Superior temporal gyrus (tissue), 1 donor: ENCODE results near the gene COL2A1.

Source experiments
- DNase-seq: peaks from one replicate; pipeline ENCODE4 v3.0.0-alpha.2; 2016; ENCODE audit errors: extremely low spot score

Gene COL2A1

GRCh38 chr12:48004053-48004941 is at the start of gene COL2A1:
TSS of gene COL2A1 (minus strand) at chr12:48004476. CDS start at chr12:48004321, 155 bp downstream.
- no peak for DNase-seq

GRCh38 chr12:48053883-48054282 is 49.6 kb upstream of the COL2A1 start:
- no peak for DNase-seq

GRCh38 chr12:48053122-48053521 is 48.8 kb upstream of the COL2A1 start:
- no peak for DNase-seq

- DNase-seq: no peak
Measured at GRCh38 chr12:48051681-48052080, 47.4 kb upstream of the COL2A1 start.

GRCh38 chr12:48050174-48050573 is 45.9 kb upstream of the COL2A1 start:
- DNase-seq: no peak

- no peak for DNase-seq
Measured at GRCh38 chr12:48045965-48046518, 41.8 kb upstream of the COL2A1 start.

- no peak for DNase-seq
Measured at GRCh38 chr12:48045061-48045846, 41.0 kb upstream of the COL2A1 start.

- no peak for DNase-seq
Measured at GRCh38 chr12:48044396-48044795, 40.1 kb upstream of the COL2A1 start.

- DNase-seq: no peak
Measured at GRCh38 chr12:48043771-48044170, 39.5 kb upstream of the COL2A1 start.

- DNase-seq: no peak
Measured at GRCh38 chr12:48041591-48042423, 37.5 kb upstream of the COL2A1 start.

- no peak for DNase-seq
Measured at GRCh38 chr12:48040354-48040753, 36.1 kb upstream of the COL2A1 start.

GRCh38 chr12:48039151-48039550 is 34.9 kb upstream of the COL2A1 start:
- no peak for DNase-seq

- DNase-seq: no peak
Measured at GRCh38 chr12:48038085-48038484, 33.8 kb upstream of the COL2A1 start.

- DNase-seq: no peak
Measured at GRCh38 chr12:48037267-48037915, 33.1 kb upstream of the COL2A1 start.

- DNase-seq: no peak
Measured at GRCh38 chr12:48036818-48037217, 32.5 kb upstream of the COL2A1 start.

GRCh38 chr12:48034835-48035805 is 30.8 kb upstream of the COL2A1 start:
- no peak for DNase-seq

GRCh38 chr12:48033451-48033850 is 29.2 kb upstream of the COL2A1 start:
- DNase-seq: no peak

GRCh38 chr12:48032597-48032996 is 28.3 kb upstream of the COL2A1 start:
- DNase-seq: no peak

GRCh38 chr12:48031135-48031960 is 27.1 kb upstream of the COL2A1 start:
- no peak for DNase-seq
